Body of pancreas (tissue), 4 donors: ENCODE data around the gene TUBA8.
"Not testable (repeated sequence)": the region's sequence is repeated elsewhere in the genome, so short reads cannot be mapped to it uniquely, and the experiment has no call there.

Experiments used
- CTCF ChIP-seq, 7 experiments: fragments of 450-650 bp in 4 of 7; fragments of 200-600 bp in 3 of 7; sonication (generic) in 3 of 7; IDR thresholded peaks; one replicate each; pipeline ENCODE4 v1.5.1; 2016 to 2019; ENCODE audit warnings: antibody characterized with exemption in 7 of 7
- POLR2A ChIP-seq, 3 donors: fragments of 450-650 bp; IDR thresholded peaks; one replicate each; pipeline ENCODE4 v1.6.1; 2016; ENCODE audit warnings: antibody characterized with exemption in 3 of 3, mild to moderate bottlenecking in 2 of 3

- TF ChIP-seq POLR2A, CTCF (IDR thresholded peaks at IDR 0.05): not testable (repeated sequence)
Observed at GRCh38 chr22:18163843-18164242, 53.2 kb downstream of the TUBA8 start.
